HepG2 (cell line): ENCODE measurements around the gene CD164L2. TPM values are rescaled to one million over a fixed set of nuclear protein-coding genes. Genes with fewer than 3 reads are reported as not detected.

Experiments
- ATAC-seq: fragments of 200-7000 bp; cut with Tn5 transposase; 3 replicates; pipeline ENCODE4 v1.9.1; 2020; ENCODE audit warnings: mild to moderate bottlenecking, moderate library complexity
- BruUV-seq: library from RNA; stranded (reverse); fragments of 400-500 nt; replicated peaks from 2 replicates; lab custom pipeline; 2021; lab: Mats Ljungman, UMichigan
- CTCF ChIA-PET: fragments of 300-600 bp; formaldehyde crosslinking; extraction: SDS; loops from one replicate; lab custom pipeline; 2021; ENCODE audit warnings: low total read pairs, inconsistent platforms, low intra/inter-chr PET ratio; lab: Yijun Ruan, JAX
- POLR2A ChIA-PET: fragments of 350-600 bp; sonication (Branson Sonifier 250); formaldehyde crosslinking; loops from one replicate; lab custom pipeline; 2020; ENCODE audit warnings: antibody characterized with exemption, inconsistent platforms; lab: Yijun Ruan, JAX
- DNase-seq: peaks from one replicate; pipeline ENCODE4 v3.0.0-alpha.2; 2015; ENCODE audit warnings: low spot score
- FAIRE-seq: peaks from 3 replicates; lab custom pipeline; 2011; peaks lifted over from hg19 to GRCh38; lab: Jason Lieb, UNC
- H2AFZ ChIP-seq: one replicate; pipeline ENCODE4 v1.6.1; 2011; ENCODE audit warnings: low read length, inconsistent platforms
- H3K27ac ChIP-seq: fragments of 300-600 bp; 3 replicates; pipeline ENCODE4 v1.8.0; 2011; ENCODE audit warnings: mixed run types, mild to moderate bottlenecking, mixed read lengths, low read length, inconsistent platforms; ENCODE audit not compliant: insufficient read depth; ENCODE audit errors: extremely low read length
- H3K27me3 ChIP-seq, 2 experiments: fragments of 200-600 bp in 1 of 2; 2 replicates in 1 of 2; 3 replicates in 1 of 2; pipeline versions ENCODE4 v1.6.0 to v1.8.0; 2011; ENCODE audit warnings: low read length in 2 of 2, mild to moderate bottlenecking in 2 of 2, moderate library complexity in 2 of 2, inconsistent platforms in 1 of 2; ENCODE audit not compliant: insufficient read depth in 2 of 2, control insufficient read depth in 1 of 2
- H3K36me3 ChIP-seq, 2 experiments: fragments of 200-600 bp in 1 of 2; replicated peaks in 1 of 2; 2 replicates in 1 of 2; 3 replicates in 1 of 2; pipeline versions ENCODE4 v1.5.1 to v1.8.0; 2011; ENCODE audit warnings: low read length in 2 of 2, inconsistent platforms in 1 of 2; ENCODE audit not compliant: insufficient read depth in 2 of 2, control insufficient read depth in 1 of 2
- H3K4me1 ChIP-seq: 2 replicates; pipeline ENCODE4 v1.5.1; 2012; ENCODE audit warnings: low read length, inconsistent platforms; ENCODE audit not compliant: insufficient read depth
- H3K4me2 ChIP-seq: 2 replicates; pipeline ENCODE4 v1.6.0; 2011; ENCODE audit warnings: low read depth, low read length, inconsistent platforms
- H3K4me3 ChIP-seq, 3 experiments: fragments of 200-600 bp in 1 of 3; sonication (generic), shearing (Covaris generic) in 1 of 3; replicated peaks in 1 of 3; 2 replicates each; pipeline ENCODE4 v1.5.1; 2011 to 2016; ENCODE audit warnings: low read length in 3 of 3, inconsistent platforms in 2 of 3, low read depth in 2 of 3, mild to moderate bottlenecking in 2 of 3, control low read depth in 1 of 3, mixed read lengths in 1 of 3; ENCODE audit not compliant: insufficient read depth in 1 of 3
- H3K79me2 ChIP-seq: one replicate; pipeline ENCODE4 v1.6.1; 2011; ENCODE audit warnings: low read length, inconsistent platforms; ENCODE audit not compliant: insufficient read depth
- H3K9ac ChIP-seq: 2 replicates; pipeline ENCODE4 v1.6.0; 2011; ENCODE audit warnings: mild to moderate bottlenecking, low read depth, low read length, inconsistent platforms; ENCODE audit not compliant: insufficient read depth
- H3K9me3 ChIP-seq: 2 replicates; pipeline ENCODE4 v1.5.1; 2012; ENCODE audit warnings: mild to moderate bottlenecking, low read length
- H4K20me1 ChIP-seq: 2 replicates; pipeline ENCODE4 v1.6.0; 2011; ENCODE audit warnings: inconsistent platforms, mild to moderate bottlenecking, low read length, moderate library complexity; ENCODE audit not compliant: insufficient read depth
- ARID2 ChIP-seq: sonication (generic); formaldehyde crosslinking; IDR thresholded peaks from 2 replicates; pipeline ENCODE4 v1.8.1; 2022; ENCODE audit warnings: mild to moderate bottlenecking, missing genetic modification reagents, borderline replicate concordance
- FOSL1 ChIP-seq: sonication (generic); formaldehyde crosslinking; IDR thresholded peaks from 2 replicates; pipeline ENCODE4 v1.9.0; 2021; ENCODE audit warnings: missing genetic modification reagents, borderline replicate concordance
- FOXJ3 ChIP-seq: sonication (generic); formaldehyde crosslinking; IDR thresholded peaks from 2 replicates; pipeline ENCODE4 v1.4.0; 2020; ENCODE audit warnings: missing genetic modification reagents, mild to moderate bottlenecking, borderline replicate concordance
- IKZF1 ChIP-seq: fragments of 450-650 bp; IDR thresholded peaks from 2 replicates; pipeline ENCODE4 v1.7.1; 2016
- MTF2 ChIP-seq: sonication (generic); formaldehyde crosslinking; IDR thresholded peaks from 2 replicates; pipeline ENCODE4 v1.5.0; 2020; ENCODE audit warnings: missing genetic modification reagents, borderline replicate concordance
- PAX8 ChIP-seq: sonication (generic); formaldehyde crosslinking; IDR thresholded peaks from 2 replicates; pipeline ENCODE4 v1.8.0; 2022; ENCODE audit warnings: mild to moderate bottlenecking, missing genetic modification reagents, borderline replicate concordance
- PCBP2 ChIP-seq: fragments of 200-400 bp; formaldehyde crosslinking; optimal IDR thresholded peaks from 2 replicates; pipeline ENCODE3; 2018; ENCODE audit warnings: low read length, low read depth; ENCODE audit not compliant: poor library complexity, severe bottlenecking
- RORA ChIP-seq: sonication (generic); formaldehyde crosslinking; IDR thresholded peaks from 2 replicates; pipeline ENCODE4 v1.5.0; 2020; ENCODE audit warnings: mild to moderate bottlenecking, missing genetic modification reagents, moderate library complexity
- SMAD3 ChIP-seq: sonication (generic); formaldehyde crosslinking; IDR thresholded peaks from 2 replicates; pipeline ENCODE4 v1.4.0; 2020; ENCODE audit warnings: missing genetic modification reagents
- TGIF2 ChIP-seq: IDR thresholded peaks from 2 replicates; pipeline ENCODE4 v1.6.1; 2016; ENCODE audit warnings: control low read depth, missing compliant biosample characterization
- ZFP36L1 ChIP-seq: sonication (generic); formaldehyde crosslinking; IDR thresholded peaks from 2 replicates; pipeline ENCODE4 v1.8.0; 2022; ENCODE audit warnings: mild to moderate bottlenecking, missing genetic modification reagents, moderate library complexity
- ZKSCAN5 ChIP-seq: sonication (generic); formaldehyde crosslinking; IDR thresholded peaks from 2 replicates; pipeline ENCODE4 v1.5.1; 2020; ENCODE audit warnings: mild to moderate bottlenecking, missing genetic modification reagents
- ZNF207 ChIP-seq: fragments of 450-650 bp; IDR thresholded peaks from 2 replicates; pipeline ENCODE4 v1.6.1; 2016; ENCODE audit warnings: antibody characterized with exemption, borderline replicate concordance
- ZNF253 ChIP-seq: sonication (generic); formaldehyde crosslinking; IDR thresholded peaks from 2 replicates; pipeline ENCODE4 v1.8.0; 2022; ENCODE audit warnings: mild to moderate bottlenecking, missing genetic modification reagents, borderline replicate concordance
- WGBS: methylation state at CpG from one replicate; pipeline ENCODE4 v1.1.6; 2017; ENCODE audit warnings: low lambda C conversion rate; 5-methylcytosine and 5-hydroxymethylcytosine counted together
- in situ Hi-C: cut with HindIII; loops from 2 replicates; pipeline ENCODE4 v1.10.0; 2017; ENCODE audit warnings: low pct_unique_long_range_greater_than_20kb; ENCODE audit not compliant: extremely low pct_ligation_motif_present
- intact Hi-C: fragments of 100-400 bp; cut with micrococcal nuclease; formaldehyde crosslinking; loops from one replicate; pipeline ENCODE4 v1.10.0; 2022; ENCODE audit not compliant: unreplicated experiment
- polyA plus RNA-seq, 8 experiments: library from polyadenylated mRNA; depleted of rRNA in 3 of 8; stranded (reverse) in 7 of 8; unstranded in 1 of 8; fragments of >200 nt; fragmentation: Illumina TruSeq in 4 of 8; extraction: Trizol in 4 of 8; gene quantifications; 2 replicates each; pipeline versions ENCODE4 v1.2.1 to v1.2.3, GENCODE V29; 2011 to 2016; ENCODE audit warnings: low read depth in 4 of 8, missing spikeins in 1 of 8, mixed read lengths in 1 of 8; ENCODE audit not compliant: insufficient read depth in 1 of 8
- total RNA-seq, 5 experiments: library from RNA; depleted of rRNA; stranded (reverse); fragments of >200 nt; fragmentation: Illumina TruSeq; extraction: Trizol; gene quantifications; 2 replicates each; pipeline ENCODE4 v1.2.3, GENCODE V29; 2016; ENCODE audit warnings: low read depth in 1 of 5
- TF ChIP-seq, protein P1 (sequence below): sonication (generic); formaldehyde crosslinking; IDR thresholded peaks from 2 replicates; pipeline ENCODE4 v1.9.0; 2021; ENCODE audit warnings: missing genetic modification reagents, mild to moderate bottlenecking, borderline replicate concordance
- TF ChIP-seq, protein P2 (sequence below): sonication (generic); formaldehyde crosslinking; IDR thresholded peaks from 2 replicates; pipeline ENCODE4 v1.8.0; 2022; ENCODE audit warnings: missing genetic modification reagents, mild to moderate bottlenecking, inconsistent platforms, borderline replicate concordance
- TF ChIP-seq, protein P3 (sequence below): sonication (generic); formaldehyde crosslinking; conservative IDR thresholded peaks from 2 replicates; pipeline ENCODE4 v1.8.0; 2022; ENCODE audit warnings: mild to moderate bottlenecking, moderate library complexity, missing genetic modification reagents
- TF ChIP-seq, protein P4 (sequence below): sonication (generic); formaldehyde crosslinking; conservative IDR thresholded peaks from 2 replicates; pipeline ENCODE4 v1.5.0; 2020; ENCODE audit warnings: missing genetic modification reagents

CD164L2 gene
- total and polyA plus RNA-seq, 2 of the 13 experiments (the other 11 are each of a cell fraction or from before 2014, with no cell fraction given) = not detected

DNA sequence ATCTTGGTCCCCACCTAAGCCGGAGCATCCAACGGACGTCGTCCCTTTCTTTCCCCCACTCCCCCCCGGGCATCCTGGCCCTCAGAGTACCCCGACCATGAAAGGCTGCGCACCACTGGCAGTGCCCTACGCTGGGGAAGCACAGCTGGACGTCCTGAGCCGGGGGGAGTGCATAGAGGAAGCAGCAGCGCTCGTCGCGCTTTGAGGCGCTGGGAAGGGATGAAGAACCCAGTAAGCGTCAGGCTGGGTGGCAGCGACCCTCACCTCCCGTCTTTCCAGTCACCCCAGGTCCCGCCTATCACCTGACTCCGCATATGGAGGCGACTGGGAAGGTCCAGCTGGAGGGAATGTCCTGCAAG, 22.1 kb downstream of the CD164L2 start:
- H3K9ac ChIP-seq = no peak overlapping the region
- intact Hi-C loops = no loop called here
- H3K4me1 ChIP-seq = peaks cover 22% of the 10 kb centered on the region
- no peaks in the 10 kb centered on the region for H3K27me3 ChIP-seq
- H3K36me3 ChIP-seq = 0 out of 5 replicates have a peak, but pooled peaks cover 0 to 2% of the 10 kb centered on the region in 2 experiments
- no peak for DNase-seq
- CTCF ChIA-PET = no interaction called here
- TF ChIP-seq ZKSCAN5 (CRISPR knock-in tag) = no peak
- TF ChIP-seq, protein P1, sequence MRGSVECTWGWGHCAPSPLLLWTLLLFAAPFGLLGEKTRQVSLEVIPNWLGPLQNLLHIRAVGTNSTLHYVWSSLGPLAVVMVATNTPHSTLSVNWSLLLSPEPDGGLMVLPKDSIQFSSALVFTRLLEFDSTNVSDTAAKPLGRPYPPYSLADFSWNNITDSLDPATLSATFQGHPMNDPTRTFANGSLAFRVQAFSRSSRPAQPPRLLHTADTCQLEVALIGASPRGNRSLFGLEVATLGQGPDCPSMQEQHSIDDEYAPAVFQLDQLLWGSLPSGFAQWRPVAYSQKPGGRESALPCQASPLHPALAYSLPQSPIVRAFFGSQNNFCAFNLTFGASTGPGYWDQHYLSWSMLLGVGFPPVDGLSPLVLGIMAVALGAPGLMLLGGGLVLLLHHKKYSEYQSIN (CRISPR knock-in tag) = no peak
- TF ChIP-seq FOXJ3 = no peak
- TF ChIP-seq ZNF253 (CRISPR knock-in tag) = no peak
- TF ChIP-seq, protein P2, sequence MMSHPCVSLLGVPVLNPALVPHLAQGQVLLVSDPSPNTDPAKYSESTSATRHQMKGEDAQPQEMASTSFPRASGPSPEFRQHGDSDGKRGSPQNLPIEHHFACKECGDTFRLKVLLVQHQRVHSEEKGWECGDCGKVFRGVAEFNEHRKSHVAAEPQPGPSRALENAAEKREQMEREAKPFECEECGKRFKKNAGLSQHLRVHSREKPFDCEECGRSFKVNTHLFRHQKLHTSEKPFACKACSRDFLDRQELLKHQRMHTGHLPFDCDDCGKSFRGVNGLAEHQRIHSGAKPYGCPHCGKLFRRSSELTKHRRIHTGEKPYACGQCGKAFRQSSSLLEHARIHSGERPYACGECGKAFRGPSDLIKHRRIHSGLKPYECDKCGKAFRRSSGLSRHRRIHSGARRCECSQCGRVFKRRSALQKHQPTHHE (CRISPR knock-in tag) = no peak
- TF ChIP-seq, protein P3, sequence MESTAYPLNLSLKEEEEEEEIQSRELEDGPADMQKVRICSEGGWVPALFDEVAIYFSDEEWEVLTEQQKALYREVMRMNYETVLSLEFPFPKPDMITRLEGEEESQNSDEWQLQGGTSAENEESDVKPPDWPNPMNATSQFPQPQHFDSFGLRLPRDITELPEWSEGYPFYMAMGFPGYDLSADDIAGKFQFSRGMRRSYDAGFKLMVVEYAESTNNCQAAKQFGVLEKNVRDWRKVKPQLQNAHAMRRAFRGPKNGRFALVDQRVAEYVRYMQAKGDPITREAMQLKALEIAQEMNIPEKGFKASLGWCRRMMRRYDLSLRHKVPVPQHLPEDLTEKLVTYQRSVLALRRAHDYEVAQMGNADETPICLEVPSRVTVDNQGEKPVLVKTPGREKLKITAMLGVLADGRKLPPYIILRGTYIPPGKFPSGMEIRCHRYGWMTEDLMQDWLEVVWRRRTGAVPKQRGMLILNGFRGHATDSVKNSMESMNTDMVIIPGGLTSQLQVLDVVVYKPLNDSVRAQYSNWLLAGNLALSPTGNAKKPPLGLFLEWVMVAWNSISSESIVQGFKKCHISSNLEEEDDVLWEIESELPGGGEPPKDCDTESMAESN = no peak
- no peak for TF ChIP-seq SMAD3 (CRISPR knock-in tag)
- no peak for TF ChIP-seq ARID2 (CRISPR knock-in tag)
- no peak for TF ChIP-seq RORA (CRISPR knock-in tag)
- TF ChIP-seq ZFP36L1 (CRISPR knock-in tag) = no peak
- TF ChIP-seq PCBP2 = no peak
- TF ChIP-seq PAX8 (CRISPR knock-in tag) = no peak
- TF ChIP-seq TGIF2 = no peak
- TF ChIP-seq IKZF1 = no peak
- TF ChIP-seq, protein P4, sequence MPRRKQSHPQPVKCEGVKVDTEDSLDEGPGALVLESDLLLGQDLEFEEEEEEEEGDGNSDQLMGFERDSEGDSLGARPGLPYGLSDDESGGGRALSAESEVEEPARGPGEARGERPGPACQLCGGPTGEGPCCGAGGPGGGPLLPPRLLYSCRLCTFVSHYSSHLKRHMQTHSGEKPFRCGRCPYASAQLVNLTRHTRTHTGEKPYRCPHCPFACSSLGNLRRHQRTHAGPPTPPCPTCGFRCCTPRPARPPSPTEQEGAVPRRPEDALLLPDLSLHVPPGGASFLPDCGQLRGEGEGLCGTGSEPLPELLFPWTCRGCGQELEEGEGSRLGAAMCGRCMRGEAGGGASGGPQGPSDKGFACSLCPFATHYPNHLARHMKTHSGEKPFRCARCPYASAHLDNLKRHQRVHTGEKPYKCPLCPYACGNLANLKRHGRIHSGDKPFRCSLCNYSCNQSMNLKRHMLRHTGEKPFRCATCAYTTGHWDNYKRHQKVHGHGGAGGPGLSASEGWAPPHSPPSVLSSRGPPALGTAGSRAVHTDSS (CRISPR knock-in tag) = no peak
- no peak for TF ChIP-seq FOSL1 (CRISPR knock-in tag)
- TF ChIP-seq MTF2 = no peak
- no peak for TF ChIP-seq ZNF207
- H3K4me3 ChIP-seq = no peak overlapping the region
- H3K9me3 ChIP-seq = no peaks in the 10 kb centered on the region
- no peak for FAIRE-seq
- no TSS peak for BruUV-seq
- H3K4me2 ChIP-seq = no peak overlapping the region
- no peaks in the 10 kb centered on the region for H4K20me1 ChIP-seq
- POLR2A ChIA-PET = no interaction called here
- 92% methylated on average over 20 of the region's 21 CpGs for WGBS
- no peak for ATAC-seq
- H3K79me2 ChIP-seq = no peaks in the 10 kb centered on the region
- H3K27ac ChIP-seq = no peak overlapping the region
- no peak overlapping the region for H2AFZ ChIP-seq
- in situ Hi-C loops = no loop called here
